Aorta (tissue), 5 donors: Measurements from ENCODE around the gene GSTO2. TPM values are rescaled to one million over a fixed set of nuclear protein-coding genes. Genes with fewer than 3 reads are reported as not detected.

Source experiments
- ATAC-seq: fragments of 200-7000 bp; cut with Tn5 transposase; one replicate; pipeline ENCODE4 v1.9.1; 2022; ENCODE audit warnings: moderate library complexity; ENCODE audit not compliant: low FRiP score
- DNase-seq, 2 donors: peaks; one replicate each; pipeline ENCODE4 v3.0.0-alpha.2; 2020
- H3K27ac ChIP-seq, 2 donors: one replicate each; pipeline ENCODE4 v1.5.1; 2013; ENCODE audit warnings: low read length in 2 of 2, mild to moderate bottlenecking in 2 of 2, moderate library complexity in 2 of 2, control low read depth in 1 of 2, inconsistent platforms in 1 of 2, low read depth in 1 of 2
- H3K27me3 ChIP-seq, 2 donors: one replicate each; pipeline ENCODE4 v1.6.1; 2013; ENCODE audit warnings: control low read depth in 1 of 2, low read length in 1 of 2, mild to moderate bottlenecking in 1 of 2, moderate library complexity in 1 of 2; ENCODE audit not compliant: insufficient read depth in 2 of 2, control insufficient read depth in 1 of 2
- H3K36me3 ChIP-seq, 2 donors: one replicate each; pipeline ENCODE4 v1.6.1; 2013; ENCODE audit warnings: control low read depth in 1 of 2, low read length in 1 of 2, mild to moderate bottlenecking in 1 of 2; ENCODE audit not compliant: insufficient read depth in 2 of 2, control insufficient read depth in 1 of 2
- H3K4me1 ChIP-seq, 2 donors: one replicate each; pipeline ENCODE4 v1.6.1; 2013; ENCODE audit warnings: low read length in 2 of 2, control low read depth in 1 of 2, mild to moderate bottlenecking in 1 of 2, moderate library complexity in 1 of 2; ENCODE audit not compliant: insufficient read depth in 2 of 2, control insufficient read depth in 1 of 2
- H3K4me3 ChIP-seq, 2 donors: one replicate each; pipeline ENCODE4 v1.5.1; 2013; ENCODE audit warnings: low read length in 2 of 2, control low read depth in 1 of 2, mild to moderate bottlenecking in 1 of 2
- H3K9me3 ChIP-seq: one replicate; pipeline ENCODE4 v1.6.1; 2013; ENCODE audit warnings: mild to moderate bottlenecking, low read length; ENCODE audit not compliant: control insufficient read depth
- WGBS, 2 donors: extraction: QIAGEN DNeasy Blood & Tissue Kit; methylation state at CpG; one replicate each; pipeline ENCODE4 v1.1.7; 2013; 5-methylcytosine and 5-hydroxymethylcytosine counted together
- intact Hi-C, 2 donors: fragments of 100-400 bp; cut with DNase I; formaldehyde crosslinking; loops; one replicate each; pipeline versions ENCODE4 v1.14.2 to v1.15.0; 2022
- polyA plus RNA-seq, 2 donors: library from polyadenylated mRNA; stranded (reverse); fragments of 200-250 nt; gene quantifications; one replicate each; pipeline ENCODE4 v1.2.3, GENCODE V29; 2013
- total RNA-seq, 2 donors: library from RNA; stranded (reverse); fragmentation: NEBNext Ultra II Directional; extraction: Animal tissue kit (Norgen Biotek cat#: 25700); gene quantifications; one replicate each; pipeline ENCODE4 v1.2.1, GENCODE V29; 2021
- donor health status: healthy with polysubstance abuse.
- donor health status: Bipolar disorder and iron deficiency.
- donor health status: DM: no; HTN: no; CAD: no.
- donor health status: DM: no; HTN: no; CAD: no.
- donor health status: DM: yes; HTN: yes; CAD: no.

Gene GSTO2
- total and polyA plus RNA-seq, 4 donors = 1.7 to 4.3 (median 3.5) TPM

DNA sequence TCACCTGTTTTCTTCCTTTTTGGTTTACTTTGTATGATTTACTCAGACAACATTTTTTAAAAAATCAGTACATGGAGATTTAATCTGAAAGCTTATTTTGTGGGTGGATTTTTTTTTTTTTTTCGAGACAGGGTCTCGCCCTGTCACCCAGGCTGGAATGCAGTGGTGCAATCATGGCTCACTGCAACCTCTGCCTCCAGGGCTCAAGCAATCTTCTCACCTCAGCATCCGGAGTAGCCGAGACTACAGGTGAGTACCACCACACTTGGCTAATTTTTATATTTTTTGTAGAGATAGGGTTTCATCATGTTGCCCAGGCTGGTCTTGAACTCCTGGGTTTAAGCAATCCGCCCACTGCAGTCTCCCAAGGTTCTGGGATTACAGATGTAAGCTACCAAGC lies 11.7 kb upstream of the GSTO2 start:
- intact Hi-C loops = no loop called here
- H3K36me3 ChIP-seq = peaks cover 0 to 2% of the 10 kb centered on the region in 2 donors
- H3K27me3 ChIP-seq = no peaks in the 10 kb centered on the region
- H3K27ac ChIP-seq = no peak overlapping the region
- ATAC-seq (no peak), DNase-seq (no peak)
- no peak overlapping the region for H3K4me3 ChIP-seq
- peaks cover 1 to 4% of the 10 kb centered on the region in 2 donors for H3K4me1 ChIP-seq
- no peaks in the 10 kb centered on the region for H3K9me3 ChIP-seq
- WGBS, 2 donors = 91 to 95% methylated on average over 5 of the region's 5 CpGs

DNA sequence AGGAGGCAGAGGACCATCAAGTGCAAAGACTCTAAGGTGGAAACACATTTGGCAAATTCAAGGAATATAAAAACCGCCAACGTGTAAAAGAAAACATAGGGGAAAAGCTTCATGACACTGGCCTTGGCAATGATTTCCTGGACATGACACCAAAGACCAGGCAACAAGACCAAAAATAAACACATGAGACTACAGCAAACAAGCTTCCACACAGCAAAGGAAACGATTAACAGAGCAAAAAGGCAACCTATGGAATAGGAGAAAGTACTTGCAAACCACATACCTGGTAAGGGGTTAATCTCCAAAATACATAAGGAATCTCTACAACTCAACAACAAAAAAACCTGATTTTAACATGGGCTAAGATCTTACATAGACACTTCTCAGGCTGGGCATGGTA lies 10.8 kb upstream of the GSTO2 start:
- peaks cover 1 to 4% of the 10 kb centered on the region in 2 donors for H3K4me1 ChIP-seq
- no peak for ATAC-seq
- 67 to 79% methylated on average over 3 of the region's 3 CpGs for WGBS, 2 donors
- no peak overlapping the region for H3K4me3 ChIP-seq
- peaks cover 0 to 2% of the 10 kb centered on the region in 2 donors for H3K36me3 ChIP-seq
- no peaks in the 10 kb centered on the region for H3K27me3 ChIP-seq
- DNase-seq = no peak
- no peak overlapping the region for H3K27ac ChIP-seq
- H3K9me3 ChIP-seq = no peaks in the 10 kb centered on the region
- intact Hi-C loops = no loop called here

DNA sequence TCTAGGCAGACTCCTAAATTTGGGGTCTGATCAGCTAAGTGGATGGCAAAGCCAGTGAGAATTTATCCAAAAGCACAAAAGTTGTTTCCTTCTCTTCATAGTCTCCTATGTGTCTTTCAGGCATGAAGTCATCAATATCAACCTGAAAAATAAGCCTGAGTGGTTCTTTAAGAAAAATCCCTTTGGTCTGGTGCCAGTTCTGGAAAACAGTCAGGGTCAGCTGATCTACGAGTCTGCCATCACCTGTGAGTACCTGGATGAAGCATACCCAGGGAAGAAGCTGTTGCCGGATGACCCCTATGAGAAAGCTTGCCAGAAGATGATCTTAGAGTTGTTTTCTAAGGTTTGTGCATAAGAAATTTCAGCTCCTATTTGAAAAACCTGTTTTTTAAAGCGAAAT lies 9.5 kb upstream of the GSTO2 start:
- WGBS, 2 donors = 91 to 97% methylated on average over 3 of the region's 3 CpGs
- Histone ChIP-seq H3K4me1 (peaks cover 1 to 4% of the 10 kb centered on the region in 2 donors), H3K27me3 (no peaks in the 10 kb centered on the region), H3K27ac (no peak overlapping the region), H3K9me3 (no peaks in the 10 kb centered on the region), H3K4me3 (no peak overlapping the region), H3K36me3 (peaks cover 0 to 2% of the 10 kb centered on the region in 2 donors)
- ATAC-seq (no peak), DNase-seq (no peak)
- intact Hi-C loops = no loop called here

DNA sequence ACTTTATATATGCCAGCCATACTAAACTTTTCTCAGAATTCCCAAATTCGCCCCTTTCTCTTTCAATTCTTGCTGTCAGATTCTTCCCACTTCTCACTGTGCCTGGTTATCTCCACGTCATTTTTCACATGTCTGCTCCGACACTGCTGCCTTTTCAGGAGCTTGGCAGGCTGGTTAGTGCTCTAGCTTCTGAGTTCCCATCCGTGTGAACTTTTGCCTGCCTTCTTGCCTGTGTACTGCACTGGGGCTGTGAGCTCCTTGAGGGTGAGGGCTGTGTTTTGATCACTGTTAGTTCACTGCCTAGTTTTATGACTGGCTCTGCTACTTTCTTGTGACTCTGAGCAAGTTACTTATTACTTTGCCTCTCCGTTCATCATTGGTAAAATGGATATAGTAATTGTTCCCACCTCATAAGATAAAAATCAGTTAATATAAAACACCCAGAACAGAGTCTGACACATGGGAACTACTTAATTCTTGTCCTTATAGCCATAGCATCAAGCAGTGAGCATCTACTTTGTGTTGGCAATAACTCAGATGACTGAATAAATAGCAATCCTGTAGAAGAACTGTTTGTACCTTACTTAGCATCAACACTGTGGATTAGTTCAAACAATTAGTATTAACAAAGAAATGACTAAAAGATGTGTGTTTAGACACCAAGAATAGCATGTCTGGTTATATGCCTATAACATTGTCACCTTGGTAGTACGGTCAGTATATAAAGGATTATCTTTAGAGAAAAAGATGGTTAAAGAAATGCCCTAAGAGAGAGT lies 8.8 kb upstream of the GSTO2 start:
- H3K9me3 ChIP-seq = no peaks in the 10 kb centered on the region
- intact Hi-C loops = no loop called here
- no peaks in the 10 kb centered on the region for H3K27me3 ChIP-seq
- H3K36me3 ChIP-seq = peaks cover 2 to 3% of the 10 kb centered on the region in 2 donors
- WGBS, 2 donors = 67 to 70% methylated on average over 6 of the region's 6 CpGs
- peak overlapping the region in 1 of 2 donors; percentile 59 for H3K27ac ChIP-seq
- H3K4me3 ChIP-seq = no peak overlapping the region
- ATAC-seq (no peak), DNase-seq (no peak)
- peaks cover 1 to 4% of the 10 kb centered on the region in 2 donors for H3K4me1 ChIP-seq

DNA sequence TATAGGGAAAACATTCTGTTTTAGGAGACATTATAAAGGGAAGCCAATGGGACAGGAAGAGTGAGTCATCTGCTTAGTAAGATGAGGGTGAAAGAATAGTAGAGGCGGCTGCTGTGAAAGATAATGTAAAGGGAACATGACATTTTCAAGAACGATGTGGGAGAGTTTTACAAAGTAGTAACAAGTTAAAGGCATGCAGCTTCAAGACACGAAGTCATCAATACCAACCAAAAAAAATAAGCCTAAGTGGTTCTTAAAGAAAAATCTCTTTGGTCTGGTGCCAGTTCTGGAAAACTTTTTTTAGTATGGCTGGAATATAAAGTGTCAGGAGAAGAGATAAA lies 8.2 kb upstream of the GSTO2 start:
- WGBS, 2 donors = 28 to 32% methylated on average over 3 of the region's 3 CpGs
- Histone ChIP-seq H3K4me1 (peaks cover 1 to 4% of the 10 kb centered on the region in 2 donors), H3K27me3 (no peaks in the 10 kb centered on the region), H3K27ac (no peak overlapping the region), H3K4me3 (no peak overlapping the region), H3K9me3 (no peaks in the 10 kb centered on the region), H3K36me3 (peaks cover 2 to 3% of the 10 kb centered on the region in 2 donors)
- intact Hi-C loops = no loop called here
- ATAC-seq = no peak
- DNase-seq = no peak

DNA sequence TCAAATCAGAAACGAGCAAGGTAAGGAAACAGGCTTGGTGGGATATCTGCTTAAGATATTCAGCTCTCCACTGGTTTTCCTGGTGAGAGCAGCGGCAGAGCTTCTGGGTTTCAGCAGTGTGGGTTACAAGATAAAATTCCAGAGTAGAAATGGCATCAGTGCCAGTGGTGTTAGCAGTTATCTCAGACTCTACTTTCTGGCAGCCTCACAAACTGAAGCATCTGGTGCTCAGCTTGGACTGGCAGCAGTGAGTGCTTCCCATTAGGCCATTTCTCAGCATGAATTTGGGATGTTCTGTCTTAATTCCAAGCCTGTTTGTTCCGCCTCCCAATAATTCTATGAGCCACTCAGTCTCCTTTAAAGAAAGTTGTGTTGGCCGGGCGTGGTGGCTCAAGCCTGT lies 6.9 kb upstream of the GSTO2 start:
- no peaks in the 10 kb centered on the region for H3K9me3 ChIP-seq
- DNase-seq (no peak), ATAC-seq (no peak)
- no peaks in the 10 kb centered on the region for H3K27me3 ChIP-seq
- H3K27ac ChIP-seq = no peak overlapping the region
- peaks cover 0 to 1% of the 10 kb centered on the region in 2 donors for H3K4me1 ChIP-seq
- H3K4me3 ChIP-seq = no peak overlapping the region
- 86 to 87% methylated on average over 5 of the region's 5 CpGs for WGBS, 2 donors
- peaks cover 3% of the 10 kb centered on the region in 2 donors for H3K36me3 ChIP-seq
- intact Hi-C loops = no loop called here

DNA sequence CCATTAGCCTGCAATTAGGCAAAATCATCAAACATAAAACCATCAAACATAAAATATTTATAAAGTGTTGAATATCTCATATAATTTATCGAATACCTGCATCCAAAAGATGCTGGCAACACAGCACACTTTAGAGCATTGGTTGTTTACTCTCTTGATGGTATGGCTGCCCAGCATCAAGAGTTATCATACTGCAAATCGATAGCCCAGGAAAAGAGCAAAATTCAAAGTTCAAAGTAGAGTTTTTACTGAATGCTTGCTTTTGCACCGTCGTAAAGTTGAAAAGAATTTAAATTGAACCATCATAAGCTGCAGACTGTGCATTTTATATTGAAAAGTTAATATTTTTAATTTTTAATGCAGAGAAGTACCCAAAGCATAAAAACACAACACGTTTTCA lies 4.2 kb upstream of the GSTO2 start:
- intact Hi-C loops = no loop called here
- no peak overlapping the region for H3K4me3 ChIP-seq
- H3K36me3 ChIP-seq = peaks cover 3 to 4% of the 10 kb centered on the region in 2 donors
- no peaks in the 10 kb centered on the region for H3K9me3 ChIP-seq
- WGBS, 2 donors = 88 to 91% methylated on average over 5 of the region's 5 CpGs
- ATAC-seq (no peak), DNase-seq (no peak)
- H3K27me3 ChIP-seq = no peaks in the 10 kb centered on the region
- H3K27ac ChIP-seq = no peak overlapping the region
- H3K4me1 ChIP-seq = peaks cover 0 to 1% of the 10 kb centered on the region in 2 donors

DNA sequence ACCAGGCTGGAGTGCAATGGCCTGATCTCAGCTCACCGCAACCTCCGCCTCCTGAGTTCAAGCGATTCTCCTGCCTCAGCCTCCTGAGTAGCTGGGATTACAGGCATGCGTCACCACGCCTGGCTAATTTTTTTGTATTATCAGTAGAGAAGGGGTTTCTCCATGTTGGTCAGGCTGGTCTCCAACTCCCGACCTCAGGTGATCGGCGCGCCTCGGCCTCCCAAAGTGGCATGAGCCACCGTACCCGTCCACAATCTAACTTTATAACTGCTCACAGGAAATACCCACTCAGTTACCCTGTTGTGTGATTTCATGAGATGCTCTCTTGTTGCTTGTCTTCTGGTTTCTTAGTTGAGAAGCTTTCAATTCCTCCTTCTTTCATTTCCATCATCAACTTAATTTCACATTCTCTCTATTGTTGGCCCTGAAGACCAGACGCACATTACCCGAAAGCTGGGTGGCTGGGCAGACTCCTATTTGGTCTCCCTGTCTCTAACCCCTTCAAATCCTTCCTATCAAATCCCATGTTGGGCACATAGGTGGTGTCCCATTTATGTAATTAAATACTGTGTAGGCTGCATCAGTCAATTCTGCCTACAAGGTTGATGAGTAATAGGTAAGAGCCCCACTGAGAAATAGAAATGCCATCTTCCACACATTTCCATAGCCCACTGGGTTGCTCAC lies 1.1 kb upstream of the GSTO2 start:
- intact Hi-C loops = no loop called here
- Histone ChIP-seq H3K36me3 (peaks cover 2 to 3% of the 10 kb centered on the region in 2 donors), H3K4me3 (peak overlapping the region; percentile 51 to 77), H3K27me3 (no peaks in the 10 kb centered on the region), H3K4me1 (no peaks in the 10 kb centered on the region), H3K27ac (no peak overlapping the region), H3K9me3 (no peaks in the 10 kb centered on the region)
- no peak for DNase-seq
- 93% methylated on average over 14 of the region's 14 CpGs for WGBS, 2 donors
- no peak for ATAC-seq

GRCh38 chr10:104268405-104268712 lies 625 bp upstream of the GSTO2 start:
- Histone ChIP-seq H3K36me3 (peaks cover 2 to 3% of the 10 kb centered on the region in 2 donors), H3K27ac (peak overlapping the region; percentile 58 to 80), H3K4me3 (peak overlapping the region; percentile 51 to 77), H3K27me3 (no peaks in the 10 kb centered on the region), H3K9me3 (no peaks in the 10 kb centered on the region), H3K4me1 (no peaks in the 10 kb centered on the region)
- no peak for DNase-seq
- intact Hi-C loops = no loop called here
- ATAC-seq = no peak
- WGBS, 2 donors = 2 to 5% methylated on average over 10 of the region's 10 CpGs
